GM12873 (cell line): Measurements from ENCODE around the gene DBR1.

ENCODE experiments used
- TF ChIP-seq, protein P1 (sequence below): IDR thresholded peaks from 2 replicates; pipeline ENCODE4 v1.5.1; 2012; ENCODE audit warnings: low read depth, mild to moderate bottlenecking, moderate library complexity, low read length, control low read depth; ENCODE audit not compliant: insufficient read depth; ENCODE audit errors: missing control alignments

DBR1 gene

DNA sequence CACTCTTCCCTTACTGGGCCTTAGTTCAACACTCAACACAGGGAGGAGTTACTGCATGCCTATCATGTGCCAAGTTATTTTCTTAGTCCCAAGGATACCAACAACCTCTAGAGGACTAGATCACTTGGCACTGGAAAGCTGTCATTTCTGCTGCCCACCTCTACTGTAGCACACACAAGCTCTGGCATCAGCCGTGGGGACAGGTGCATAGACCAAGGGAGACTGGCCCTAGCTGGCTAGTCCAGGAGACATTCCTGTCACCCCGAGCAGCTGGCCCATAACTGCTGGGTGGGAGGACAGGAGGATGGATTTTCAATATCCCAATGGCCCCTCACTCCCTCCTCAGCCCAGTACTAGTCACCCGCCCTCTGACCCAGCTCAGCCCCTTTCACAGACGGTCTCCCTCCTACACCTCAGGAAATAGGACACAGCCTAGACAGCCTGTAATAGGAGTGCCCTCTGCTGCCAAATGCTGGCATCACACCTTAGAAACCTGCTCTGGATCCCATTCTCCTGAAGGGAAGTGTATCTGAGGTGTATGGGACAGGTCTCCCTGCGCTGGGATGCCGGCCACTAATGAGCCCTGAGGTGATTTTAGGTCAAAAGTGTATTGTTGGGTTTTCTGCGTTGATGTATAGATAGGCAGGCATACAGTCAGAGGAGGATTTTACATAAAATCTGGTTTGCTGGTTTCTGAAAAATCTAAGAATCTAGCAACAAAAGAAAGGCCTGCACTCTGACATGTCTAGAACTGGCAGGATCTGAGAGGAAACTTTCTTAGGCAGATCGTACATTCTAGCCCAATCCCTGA, 55.9 kb downstream of the DBR1 start:
- TF ChIP-seq, protein P1, sequence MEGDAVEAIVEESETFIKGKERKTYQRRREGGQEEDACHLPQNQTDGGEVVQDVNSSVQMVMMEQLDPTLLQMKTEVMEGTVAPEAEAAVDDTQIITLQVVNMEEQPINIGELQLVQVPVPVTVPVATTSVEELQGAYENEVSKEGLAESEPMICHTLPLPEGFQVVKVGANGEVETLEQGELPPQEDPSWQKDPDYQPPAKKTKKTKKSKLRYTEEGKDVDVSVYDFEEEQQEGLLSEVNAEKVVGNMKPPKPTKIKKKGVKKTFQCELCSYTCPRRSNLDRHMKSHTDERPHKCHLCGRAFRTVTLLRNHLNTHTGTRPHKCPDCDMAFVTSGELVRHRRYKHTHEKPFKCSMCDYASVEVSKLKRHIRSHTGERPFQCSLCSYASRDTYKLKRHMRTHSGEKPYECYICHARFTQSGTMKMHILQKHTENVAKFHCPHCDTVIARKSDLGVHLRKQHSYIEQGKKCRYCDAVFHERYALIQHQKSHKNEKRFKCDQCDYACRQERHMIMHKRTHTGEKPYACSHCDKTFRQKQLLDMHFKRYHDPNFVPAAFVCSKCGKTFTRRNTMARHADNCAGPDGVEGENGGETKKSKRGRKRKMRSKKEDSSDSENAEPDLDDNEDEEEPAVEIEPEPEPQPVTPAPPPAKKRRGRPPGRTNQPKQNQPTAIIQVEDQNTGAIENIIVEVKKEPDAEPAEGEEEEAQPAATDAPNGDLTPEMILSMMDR, result peak; percentile 91

DNA sequence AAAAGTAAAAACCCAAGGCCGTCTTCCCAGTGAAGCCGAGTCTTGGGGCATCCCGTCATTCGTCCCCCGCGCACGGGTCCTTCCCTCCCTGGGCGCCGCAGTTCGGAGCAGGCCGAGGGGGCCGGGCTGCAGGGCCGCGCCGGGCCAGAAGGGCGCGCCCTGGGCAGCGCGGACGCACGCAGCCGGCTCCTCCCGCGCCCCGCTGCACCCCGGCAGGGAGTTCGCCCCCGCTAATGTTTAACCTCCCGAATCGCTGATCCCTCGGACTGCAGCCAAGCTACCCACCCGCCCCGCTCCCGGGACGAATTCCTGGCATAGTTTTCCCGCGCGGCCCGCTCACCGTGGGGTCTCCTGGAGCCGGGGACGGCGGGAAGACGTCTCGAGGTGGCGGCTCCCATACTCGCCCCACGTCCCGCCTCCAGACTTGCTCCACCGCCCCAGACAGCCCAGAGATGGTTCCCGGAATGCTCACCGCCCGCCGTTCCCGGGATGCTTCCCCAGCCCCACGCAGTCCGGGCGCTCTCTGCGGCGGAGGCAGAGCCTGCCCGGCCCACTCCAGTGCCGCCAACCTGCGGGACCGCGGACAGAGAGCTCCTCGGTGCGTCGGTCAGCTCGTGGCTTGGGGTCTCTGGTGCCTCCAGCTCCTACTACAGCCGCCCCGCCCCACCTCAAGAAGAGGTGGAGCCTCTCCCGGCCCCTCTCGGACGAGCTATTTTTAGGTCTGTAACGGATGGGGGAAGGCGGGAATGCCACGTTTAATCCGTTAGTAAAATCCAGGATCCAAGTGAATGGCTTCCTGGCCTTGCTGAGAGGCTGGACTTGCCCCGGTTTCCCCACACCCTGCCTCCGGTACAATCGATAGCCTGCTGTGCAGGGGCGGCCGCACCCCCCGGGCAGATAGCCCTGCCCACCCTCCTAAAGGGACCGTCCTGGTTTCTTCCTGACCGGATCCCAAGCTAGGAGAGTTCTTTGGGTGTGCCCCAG, 59.4 kb downstream of the DBR1 start, which contains the start of gene DZIP1L:
TSS of gene DZIP1L (minus strand) at position 621 of the 984 bp plus-strand sequence. CDS start 11,637 bp downstream, outside the sequence.
- TF ChIP-seq, protein P1, result peak; percentile 48

DNA sequence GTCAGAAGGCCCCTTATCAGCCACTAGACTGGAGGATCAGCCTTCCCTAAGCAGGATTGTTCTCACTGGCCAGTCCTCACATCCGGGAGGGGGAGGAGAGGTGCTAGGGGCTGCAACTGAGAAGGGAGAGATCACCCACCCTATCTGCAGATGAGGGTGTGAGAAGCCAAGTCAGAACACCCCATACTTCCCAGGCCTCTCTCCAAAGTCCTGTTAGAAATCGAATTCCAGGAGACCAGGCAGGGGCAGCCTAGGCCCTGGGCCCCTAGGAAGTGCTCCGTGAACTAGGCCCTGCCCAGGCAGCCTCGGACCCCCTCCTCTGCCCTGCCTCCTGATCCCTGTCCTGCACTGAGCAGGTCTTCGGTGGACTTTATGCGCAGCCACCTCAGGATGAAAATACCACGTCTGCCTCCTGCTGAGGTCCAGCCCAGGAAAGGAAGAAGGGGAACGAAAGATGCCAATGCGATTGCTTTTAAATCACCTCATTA, 60.2 kb downstream of the DBR1 start:
- TF ChIP-seq, protein P1, result no peak

DNA sequence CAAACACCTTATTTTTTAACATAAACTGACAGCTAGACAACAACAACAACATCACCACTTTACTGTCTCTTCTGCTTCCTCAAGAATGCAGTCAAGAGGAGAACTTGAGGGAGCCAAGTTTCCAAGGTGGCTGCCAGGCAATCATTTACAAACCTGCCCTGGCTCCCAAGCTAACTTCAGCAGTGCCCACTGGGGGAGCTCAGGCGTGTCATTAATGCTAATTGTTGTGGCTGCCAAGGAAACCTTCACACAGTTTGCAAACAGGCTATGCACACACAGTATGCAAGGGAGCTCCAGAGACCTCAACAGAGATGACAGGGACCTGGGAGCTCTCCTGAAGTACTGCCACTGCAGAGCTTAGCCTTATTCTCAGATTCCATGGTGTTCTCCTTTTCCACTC, 61.4 kb downstream of the DBR1 start:
- TF ChIP-seq, protein P1, result no peak

DNA sequence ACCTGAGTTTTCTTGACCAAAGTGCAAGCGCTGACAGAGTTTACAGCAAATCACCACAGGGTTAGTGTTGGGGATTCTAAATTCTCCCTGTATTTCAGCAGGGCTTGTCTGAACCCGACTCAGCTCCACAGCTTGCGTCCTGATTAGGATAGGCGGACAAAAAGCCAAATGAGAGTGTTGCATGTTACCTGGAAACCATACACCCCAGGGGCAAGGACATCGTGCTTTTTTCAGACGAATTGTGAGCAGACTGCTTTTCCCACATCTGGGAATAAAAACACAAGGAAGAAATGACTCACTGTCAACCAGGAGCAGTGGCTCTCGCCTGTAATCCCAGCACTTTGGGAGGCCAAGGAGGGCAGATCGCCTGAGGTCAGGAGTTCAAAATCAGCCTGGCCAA, 62.4 kb downstream of the DBR1 start:
- TF ChIP-seq, protein P1, result no peak
